ENCODE measurements around the gene SSTR5.

GRCh38 chr16:1120577-1120941, 48.0 kb downstream of the SSTR5 start:
- TF ChIP-seq CTCF (IDR thresholded peaks at IDR 0.05) (no peak), ZFX (IDR thresholded peaks at IDR 0.05; ENCODE audit: borderline replicate concordance) (no peak)

Data from 22Rv1 (cell line).